Measurements from ENCODE around the gene ALPK1. TPM values are rescaled to one million over a fixed set of nuclear protein-coding genes. Genes with fewer than 3 reads are reported as not detected.

Gene ALPK1
- total RNA-seq, 4 donors from 2014 or later: 1.8 to 12.6 (median 3.3) TPM

DNA sequence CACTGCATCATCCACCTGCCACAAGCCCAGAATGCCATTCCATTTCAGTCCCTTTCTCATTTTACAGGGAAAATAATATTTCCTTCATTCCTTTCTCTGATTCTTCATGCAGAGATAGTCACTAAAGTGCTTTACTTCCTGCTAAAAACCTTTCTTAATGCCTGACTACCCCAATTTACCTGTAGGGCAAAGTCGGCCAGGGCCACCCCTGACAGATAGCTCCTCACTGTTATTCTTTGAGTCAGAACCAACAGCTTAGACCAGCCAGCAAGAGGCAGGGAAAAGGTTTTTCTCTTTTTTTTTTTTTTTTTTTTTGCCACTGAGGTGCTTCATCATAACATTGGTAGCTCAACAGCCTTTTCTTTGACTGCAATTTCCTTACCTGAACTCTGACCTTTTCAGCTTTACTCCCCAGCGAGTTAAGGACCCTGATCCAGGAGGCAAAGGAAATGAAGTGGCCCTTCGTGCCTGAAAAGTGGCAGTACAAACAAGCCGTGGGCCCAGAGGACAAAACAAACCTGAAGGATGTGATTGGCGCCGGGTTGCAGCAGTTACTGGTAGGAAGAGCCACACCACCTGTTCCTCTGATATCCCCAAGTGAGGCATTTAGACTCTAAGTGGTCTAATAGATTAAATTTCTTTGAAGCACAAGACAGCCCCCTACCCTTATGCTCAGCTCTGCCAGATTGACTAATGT lies 85.0 kb downstream of the ALPK1 start:
- Histone ChIP-seq H3K9me3 (no peaks in the 10 kb centered on the region), H3K36me3 (no peaks in the 10 kb centered on the region), H3K27me3 (no peaks in the 10 kb centered on the region), H3K4me3 (no peak overlapping the region), H3K4me1 (no peaks in the 10 kb centered on the region), H3K27ac (no peak overlapping the region)
- TF ChIP-seq POLR2A (IDR thresholded peaks at IDR 0.05) (no peak), CTCF (IDR thresholded peaks at IDR 0.05 in 4 of 5, conservative IDR thresholded peaks at IDR 0.05 in 1 of 5) (no peak)
- no peak for DNase-seq
- no peak for ATAC-seq
- intact Hi-C loops (cut with DNase I; ENCODE audit: low total_unique reads): no loop called here
- in situ Hi-C loops (cut with MboI; ENCODE audit: low sequenced_read_pairs in 4 of 4): no loop called here

GRCh38 chr4:112386071-112386470 lies 88.9 kb downstream of the ALPK1 start:
- Histone ChIP-seq H3K4me1 (no peaks in the 10 kb centered on the region), H3K9me3 (no peaks in the 10 kb centered on the region), H3K4me3 (no peak overlapping the region), H3K27ac (no peak overlapping the region), H3K27me3 (no peaks in the 10 kb centered on the region), H3K36me3 (no peaks in the 10 kb centered on the region)
- in situ Hi-C loops (cut with MboI; ENCODE audit: low sequenced_read_pairs in 4 of 4) (no loop called here), intact Hi-C loops (cut with DNase I; ENCODE audit: low total_unique reads) (no loop called here)
- no peak for DNase-seq
- ATAC-seq: no peak
- no peak for TF ChIP-seq POLR2A (IDR thresholded peaks at IDR 0.05)
- no peak for TF ChIP-seq CTCF (IDR thresholded peaks at IDR 0.05 in 4 of 5, conservative IDR thresholded peaks at IDR 0.05 in 1 of 5)

DNA sequence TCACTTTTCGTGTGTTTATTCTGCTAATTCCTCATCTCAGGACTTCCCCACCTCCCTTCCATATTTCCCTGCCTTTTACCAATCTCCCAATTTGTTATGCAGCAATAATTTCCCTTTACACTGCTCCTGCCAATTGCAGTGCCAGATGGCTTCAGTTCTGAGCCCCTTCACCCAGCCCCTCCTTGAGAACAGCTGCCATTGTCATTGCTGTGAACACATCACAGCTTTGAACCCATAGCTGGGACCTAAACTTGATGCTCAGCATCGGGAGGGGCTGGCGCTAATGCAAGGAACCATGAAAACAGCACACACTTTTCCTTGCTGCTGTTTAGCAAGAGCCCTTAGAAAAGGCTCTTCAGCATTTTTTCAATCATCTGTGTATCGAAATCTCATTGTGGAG lies 104.9 kb downstream of the ALPK1 start:
- Histone ChIP-seq H3K4me1 (no peaks in the 10 kb centered on the region), H3K9me3 (no peaks in the 10 kb centered on the region), H3K27me3 (no peaks in the 10 kb centered on the region), H3K4me3 (no peak overlapping the region), H3K27ac (no peak overlapping the region), H3K36me3 (no peaks in the 10 kb centered on the region)
- TF ChIP-seq CTCF (IDR thresholded peaks at IDR 0.05 in 4 of 5, conservative IDR thresholded peaks at IDR 0.05 in 1 of 5): no peak
- TF ChIP-seq POLR2A (IDR thresholded peaks at IDR 0.05): no peak
- ATAC-seq (no peak), DNase-seq (no peak)
- intact Hi-C loops (cut with DNase I; ENCODE audit: low total_unique reads) (no loop called here), in situ Hi-C loops (cut with MboI; ENCODE audit: low sequenced_read_pairs in 4 of 4) (no loop called here)

- no peaks in the 10 kb centered on the region for H3K4me1 ChIP-seq
- no peak overlapping the region for H3K27ac ChIP-seq
- no peaks in the 10 kb centered on the region for H3K27me3 ChIP-seq
- intact Hi-C loops (cut with DNase I; ENCODE audit: low total_unique reads): no loop called here
- ATAC-seq (no peak), DNase-seq (no peak)
- in situ Hi-C loops (cut with MboI; ENCODE audit: low sequenced_read_pairs in 4 of 4): no loop called here
- no peak overlapping the region for H3K4me3 ChIP-seq
- no peaks in the 10 kb centered on the region for H3K36me3 ChIP-seq
- TF ChIP-seq POLR2A (IDR thresholded peaks at IDR 0.05) (no peak), CTCF (IDR thresholded peaks at IDR 0.05 in 4 of 5, conservative IDR thresholded peaks at IDR 0.05 in 1 of 5) (no peak)
- no peaks in the 10 kb centered on the region for H3K9me3 ChIP-seq
Measured at GRCh38 chr4:112403101-112403945, 106.2 kb downstream of the ALPK1 start.

All from gastrocnemius medialis (tissue), 4 donors.